CD14-positive monocyte (primary cell): ENCODE measurements around the gene TTC23. TPM values are rescaled to one million over a fixed set of nuclear protein-coding genes. Genes with fewer than 3 reads are reported as not detected.

Experiments used
- DNase-seq, 3 donors: peaks; one replicate each; pipeline ENCODE4 v3.0.0-alpha.2; 2011 to 2022
- H2AFZ ChIP-seq: 2 replicates; pipeline ENCODE4 v1.6.0; 2012; ENCODE audit warnings: mild to moderate bottlenecking, low read depth, low read length, inconsistent platforms; ENCODE audit not compliant: insufficient read depth, poor library complexity, severe bottlenecking
- H3K27ac ChIP-seq, 2 donors: 1 replicate in 1 of 2; 2 replicates in 1 of 2; pipeline ENCODE4 v1.5.1; 2012 to 2013; ENCODE audit warnings: low read length in 2 of 2, control low read depth in 1 of 2, inconsistent platforms in 1 of 2, low read depth in 1 of 2, mild to moderate bottlenecking in 1 of 2
- H3K27me3 ChIP-seq, 2 donors: one replicate each; pipeline versions ENCODE4 v1.6.0 to v1.6.1; 2011 to 2013; ENCODE audit warnings: low read length in 2 of 2; ENCODE audit not compliant: control insufficient read depth in 2 of 2, insufficient read depth in 2 of 2
- H3K36me3 ChIP-seq, 2 donors: replicated peaks in 1 of 2; 1 replicate in 1 of 2; 2 replicates in 1 of 2; pipeline versions ENCODE4 v1.5.1 to v1.6.1; 2012 to 2013; ENCODE audit warnings: low read length in 2 of 2, control low read depth in 1 of 2, inconsistent platforms in 1 of 2, mild to moderate bottlenecking in 1 of 2; ENCODE audit not compliant: insufficient read depth in 2 of 2, control insufficient read depth in 1 of 2
- H3K4me1 ChIP-seq, 2 donors: 1 replicate in 1 of 2; 2 replicates in 1 of 2; pipeline versions ENCODE4 v1.5.1 to v1.6.1; 2012 to 2013; ENCODE audit warnings: low read length in 2 of 2, control low read depth in 1 of 2, inconsistent platforms in 1 of 2, mild to moderate bottlenecking in 1 of 2, moderate library complexity in 1 of 2; ENCODE audit not compliant: insufficient read depth in 2 of 2, control insufficient read depth in 1 of 2
- H3K4me2 ChIP-seq: replicated peaks from 2 replicates; pipeline ENCODE3; 2012; ENCODE audit warnings: low read length, moderate library complexity, mild to moderate bottlenecking; ENCODE audit not compliant: poor library complexity, severe bottlenecking; ENCODE audit errors: extremely low read depth
- H3K4me3 ChIP-seq, 3 experiments: fragments of 200-600 bp in 1 of 3; sonication (generic) in 1 of 3; replicated peaks in 1 of 3; 1 replicate in 2 of 3; 2 replicates in 1 of 3; pipeline ENCODE4 v1.5.1; 2011 to 2013; ENCODE audit warnings: low read length in 3 of 3, mild to moderate bottlenecking in 3 of 3, control low read depth in 2 of 3, low read depth in 2 of 3, inconsistent platforms in 1 of 3, moderate library complexity in 1 of 3
- H3K79me2 ChIP-seq: 2 replicates; pipeline ENCODE4 v1.6.0; 2012; ENCODE audit warnings: mild to moderate bottlenecking, control low read depth, inconsistent platforms, low read length, moderate library complexity; ENCODE audit not compliant: insufficient read depth
- H3K9ac ChIP-seq: 2 replicates; pipeline ENCODE4 v1.6.0; 2017; ENCODE audit warnings: low read length, mild to moderate bottlenecking; ENCODE audit not compliant: insufficient read depth, poor library complexity, severe bottlenecking
- H3K9me3 ChIP-seq, 2 donors: replicated peaks in 1 of 2; 1 replicate in 1 of 2; 2 replicates in 1 of 2; pipeline versions ENCODE4 v1.5.1 to v1.6.1; 2012 to 2013; ENCODE audit warnings: low read length in 2 of 2, control low read depth in 1 of 2; ENCODE audit not compliant: control insufficient read depth in 1 of 2, insufficient read depth in 1 of 2
- H4K20me1 ChIP-seq: 2 replicates; pipeline ENCODE4 v1.6.0; 2012; ENCODE audit warnings: mild to moderate bottlenecking, low read length, control low read depth, moderate library complexity; ENCODE audit not compliant: insufficient read depth
- H3K27ac Mint-ChIP-seq, 7 donors: one replicate each; pipeline ENCODE4 v1.8.0; 2020; ENCODE audit warnings: mild to moderate bottlenecking in 7 of 7, mixed read lengths in 7 of 7, moderate library complexity in 6 of 7, inconsistent platforms in 2 of 7
- H3K27me3 Mint-ChIP-seq, 3 donors: one replicate each; pipeline ENCODE4 v1.8.0; 2021 to 2022; ENCODE audit warnings: low read depth in 3 of 3, mild to moderate bottlenecking in 3 of 3, mixed read lengths in 3 of 3, moderate library complexity in 3 of 3, inconsistent platforms in 1 of 3
- H3K36me3 Mint-ChIP-seq, 2 donors: one replicate each; pipeline ENCODE4 v1.8.0; 2020; ENCODE audit warnings: mixed read lengths in 2 of 2, inconsistent platforms in 1 of 2, mild to moderate bottlenecking in 1 of 2
- H3K4me1 Mint-ChIP-seq: one replicate; pipeline ENCODE4 v1.8.0; 2020; ENCODE audit warnings: mild to moderate bottlenecking, mixed read lengths
- H3K4me3 Mint-ChIP-seq, 2 donors: one replicate each; pipeline ENCODE4 v1.8.0; 2020; ENCODE audit warnings: mild to moderate bottlenecking in 2 of 2, mixed read lengths in 2 of 2, moderate library complexity in 1 of 2
- H3K9me3 Mint-ChIP-seq, 7 donors: one replicate each; pipeline ENCODE4 v1.8.0; 2020 to 2022; ENCODE audit warnings: mixed read lengths in 7 of 7, mild to moderate bottlenecking in 6 of 7, moderate library complexity in 6 of 7, inconsistent platforms in 2 of 7
- CTCF ChIP-seq: fragments of 200-600 bp; IDR thresholded peaks from one replicate; pipeline ENCODE4 v1.8.0; 2022; ENCODE audit warnings: antibody characterized with exemption, mild to moderate bottlenecking
- WGBS: methylation state at CpG from one replicate; pipeline ENCODE4 v1.1.5; 2013; ENCODE audit warnings: missing lambda C conversion rate; ENCODE audit not compliant: insufficient coverage; 5-methylcytosine and 5-hydroxymethylcytosine counted together
- intact Hi-C, 2 donors: fragments of 100-400 bp; cut with micrococcal nuclease; formaldehyde crosslinking; loops; one replicate each; pipeline versions ENCODE4 v1.15.0 to v1.15.1; 2023
- polyA plus RNA-seq, 3 donors: library from polyadenylated mRNA; depleted of rRNA in 1 of 3; unstranded in 2 of 3; stranded (reverse) in 1 of 3; fragments of 300-500 nt in 2 of 3; fragments of >200 nt in 1 of 3; fragmentation: Illumina TruSeq in 2 of 3; gene quantifications; 1 replicate in 2 of 3; 2 replicates in 1 of 3; pipeline ENCODE4 v1.2.3, GENCODE V29; 2012 to 2021

Gene TTC23
- polyA plus RNA-seq, 3 donors = 0.51 to 0.55 TPM; not detected in 1

- H4K20me1 ChIP-seq = no peaks in the 10 kb centered on the region
- H3K4me1 Mint-ChIP-seq = peaks cover 2% of the 10 kb centered on the region
- no peak overlapping the region for H3K27ac Mint-ChIP-seq
- H2AFZ ChIP-seq = no peak overlapping the region
- H3K27me3 Mint-ChIP-seq = peaks cover 0 to 2% (median 0%) of the 10 kb centered on the region in 3 donors
- peaks cover 0 to 4% of the 10 kb centered on the region in 2 donors for H3K36me3 Mint-ChIP-seq
- H3K79me2 ChIP-seq = no peaks in the 10 kb centered on the region
- no peak overlapping the region for H3K4me2 ChIP-seq
- intact Hi-C loops = no loop called here
- peaks cover 0 to 5% of the 10 kb centered on the region in 2 donors for H3K36me3 ChIP-seq
- no peak overlapping the region for H3K4me3 ChIP-seq
- no peaks in the 10 kb centered on the region for H3K9me3 ChIP-seq
- no peaks in the 10 kb centered on the region for H3K27me3 ChIP-seq
- WGBS = 97% methylated on average over 4 of the region's 4 CpGs
- TF ChIP-seq CTCF = no peak
- DNase-seq = no peak
- H3K4me3 Mint-ChIP-seq = no peak overlapping the region
- H3K27ac ChIP-seq = no peak overlapping the region
- H3K9me3 Mint-ChIP-seq = no peaks in the 10 kb centered on the region
- no peaks in the 10 kb centered on the region for H3K4me1 ChIP-seq
- no peak overlapping the region for H3K9ac ChIP-seq
These were observed 77.2 kb downstream of the TTC23 start for GRCh38 chr15:99172171-99172570.

GRCh38 chr15:99170476-99171065 is 78.8 kb downstream of the TTC23 start:
- Histone ChIP-seq H2AFZ (no peak overlapping the region), H4K20me1 (no peaks in the 10 kb centered on the region), H3K36me3 (peaks cover 0 to 5% of the 10 kb centered on the region in 2 donors), H3K27me3 (no peaks in the 10 kb centered on the region), H3K4me3 (no peak overlapping the region), H3K4me2 (no peak overlapping the region), H3K9ac (no peak overlapping the region), H3K27ac (no peak overlapping the region), H3K9me3 (no peaks in the 10 kb centered on the region), H3K4me1 (no peaks in the 10 kb centered on the region), H3K79me2 (no peaks in the 10 kb centered on the region)
- Mint-ChIP-seq H3K4me3 (no peak overlapping the region), H3K9me3 (no peaks in the 10 kb centered on the region), H3K36me3 (peaks cover 0 to 4% of the 10 kb centered on the region in 2 donors), H3K27ac (no peak overlapping the region), H3K27me3 (peaks cover 0 to 4% (median 0%) of the 10 kb centered on the region in 3 donors), H3K4me1 (peaks cover 2% of the 10 kb centered on the region)
- 100% methylated on average over 3 of the region's 7 CpGs for WGBS
- intact Hi-C loops = no loop called here
- no peak for TF ChIP-seq CTCF
- no peak for DNase-seq
